ENCODE measurements around the gene GNPDA1.

GNPDA1 gene

GRCh38 chr5:141982626-141983025 lies 30.2 kb downstream of the GNPDA1 start:
- H3K36me3 Mint-ChIP-seq = peaks cover 53% of the 10 kb centered on the region
- no peak overlapping the region for H3K27ac Mint-ChIP-seq
- ATAC-seq = no peak
- H3K27me3 Mint-ChIP-seq = no peaks in the 10 kb centered on the region
- no peaks in the 10 kb centered on the region for H3K9me3 Mint-ChIP-seq
- no peaks in the 10 kb centered on the region for H3K4me1 Mint-ChIP-seq
- no peak overlapping the region for H3K4me3 Mint-ChIP-seq

- H3K27me3 Mint-ChIP-seq = no peaks in the 10 kb centered on the region
- H3K27ac Mint-ChIP-seq = no peak overlapping the region
- ATAC-seq = no peak
- no peak overlapping the region for H3K4me3 Mint-ChIP-seq
- H3K4me1 Mint-ChIP-seq = no peaks in the 10 kb centered on the region
- peaks cover 61% of the 10 kb centered on the region for H3K36me3 Mint-ChIP-seq
- H3K9me3 Mint-ChIP-seq = no peaks in the 10 kb centered on the region
These were observed 34.4 kb downstream of the GNPDA1 start for GRCh38 chr5:141978389-141978788.

- Mint-ChIP-seq H3K9me3 (no peaks in the 10 kb centered on the region), H3K36me3 (peaks cover 56% of the 10 kb centered on the region), H3K4me1 (no peaks in the 10 kb centered on the region), H3K27ac (no peak overlapping the region), H3K27me3 (no peaks in the 10 kb centered on the region), H3K4me3 (no peak overlapping the region)
- no peak for ATAC-seq
These were observed 36.7 kb downstream of the GNPDA1 start for GRCh38 chr5:141976176-141976575.

GRCh38 chr5:141973871-141974595 lies 38.8 kb downstream of the GNPDA1 start:
- ATAC-seq = no peak
- Mint-ChIP-seq H3K9me3 (no peaks in the 10 kb centered on the region), H3K27ac (no peak overlapping the region), H3K36me3 (peaks cover 45% of the 10 kb centered on the region), H3K27me3 (no peaks in the 10 kb centered on the region), H3K4me3 (no peak overlapping the region), H3K4me1 (peaks cover 16% of the 10 kb centered on the region)

GRCh38 chr5:141969783-141970771 lies 42.8 kb downstream of the GNPDA1 start:
- ATAC-seq = peak; percentile 52
- peaks cover 26% of the 10 kb centered on the region for H3K36me3 Mint-ChIP-seq

GRCh38 chr5:141968914-141969608 lies 43.8 kb downstream of the GNPDA1 start, which contains the start of gene RNF14:
Gene RNF14, plus strand, starts transcription at chr5:141969105. Its CDS starts 4,484 bp downstream, at chr5:141973589.
- Mint-ChIP-seq H3K4me1 (peaks cover 40% of the 10 kb centered on the region), H3K36me3 (peaks cover 16% of the 10 kb centered on the region), H3K9me3 (no peaks in the 10 kb centered on the region), H3K4me3 (peak within 1 kb of the TSS; percentile 86), H3K27ac (peak within 1 kb of the TSS; percentile 92), H3K27me3 (no peaks in the 10 kb centered on the region)
- peak; percentile 98 for ATAC-seq

More at GRCh38 chr5:141969783-141970771, 42.8 kb downstream of the GNPDA1 start:
- H3K9me3 Mint-ChIP-seq = no peaks in the 10 kb centered on the region
- H3K27me3 Mint-ChIP-seq = no peaks in the 10 kb centered on the region
- H3K4me1 Mint-ChIP-seq = peaks cover 40% of the 10 kb centered on the region
- H3K4me3 Mint-ChIP-seq = peak overlapping the region; percentile 86
- H3K27ac Mint-ChIP-seq = peak overlapping the region; percentile 92

- Mint-ChIP-seq H3K27ac (peak overlapping the region; percentile 92), H3K36me3 (peaks cover 6% of the 10 kb centered on the region), H3K4me3 (peak overlapping the region; percentile 19), H3K9me3 (no peaks in the 10 kb centered on the region), H3K4me1 (peaks cover 40% of the 10 kb centered on the region), H3K27me3 (no peaks in the 10 kb centered on the region)
- no peak for ATAC-seq
These were observed 45.9 kb downstream of the GNPDA1 start for GRCh38 chr5:141966963-141967333.

- Mint-ChIP-seq H3K9me3 (no peaks in the 10 kb centered on the region), H3K4me3 (peak overlapping the region; percentile 19), H3K4me1 (peaks cover 40% of the 10 kb centered on the region), H3K27ac (peak overlapping the region; percentile 92), H3K36me3 (peaks cover 2% of the 10 kb centered on the region), H3K27me3 (no peaks in the 10 kb centered on the region)
- no peak for ATAC-seq
These were observed 46.4 kb downstream of the GNPDA1 start for GRCh38 chr5:141966275-141966962.

- H3K9me3 Mint-ChIP-seq = no peaks in the 10 kb centered on the region
- no peak for ATAC-seq
These were observed 47.8 kb downstream of the GNPDA1 start for GRCh38 chr5:141965071-141965470.

GRCh38 chr5:141963701-141964100 lies 49.1 kb downstream of the GNPDA1 start:
- no peak overlapping the region for H3K4me3 Mint-ChIP-seq
- H3K36me3 Mint-ChIP-seq = no peaks in the 10 kb centered on the region
- H3K27ac Mint-ChIP-seq = no peak overlapping the region
- no peak for ATAC-seq
- H3K9me3 Mint-ChIP-seq = no peaks in the 10 kb centered on the region
- peaks cover 40% of the 10 kb centered on the region for H3K4me1 Mint-ChIP-seq
- peaks cover 9% of the 10 kb centered on the region for H3K27me3 Mint-ChIP-seq

More at GRCh38 chr5:141965071-141965470, 47.8 kb downstream of the GNPDA1 start:
- Mint-ChIP-seq H3K27me3 (no peaks in the 10 kb centered on the region), H3K27ac (no peak overlapping the region), H3K4me3 (no peak overlapping the region), H3K4me1 (peaks cover 46% of the 10 kb centered on the region), H3K36me3 (no peaks in the 10 kb centered on the region)

GRCh38 chr5:141961466-141961865 lies 51.4 kb downstream of the GNPDA1 start:
- Mint-ChIP-seq H3K27me3 (peaks cover 9% of the 10 kb centered on the region), H3K27ac (no peak overlapping the region)

GRCh38 chr5:141960449-141961323 lies 52.1 kb downstream of the GNPDA1 start:
- H3K27ac Mint-ChIP-seq = peak overlapping the region; percentile 16
- H3K9me3 Mint-ChIP-seq = no peaks in the 10 kb centered on the region
- H3K27me3 Mint-ChIP-seq = peaks cover 9% of the 10 kb centered on the region
- H3K4me1 Mint-ChIP-seq = peaks cover 29% of the 10 kb centered on the region
- peak; percentile 95 for ATAC-seq
- H3K4me3 Mint-ChIP-seq = no peak overlapping the region
- no peaks in the 10 kb centered on the region for H3K36me3 Mint-ChIP-seq

More at GRCh38 chr5:141961466-141961865, 51.4 kb downstream of the GNPDA1 start:
- no peaks in the 10 kb centered on the region for H3K9me3 Mint-ChIP-seq
- H3K4me1 Mint-ChIP-seq = peaks cover 30% of the 10 kb centered on the region
- no peak for ATAC-seq
- H3K4me3 Mint-ChIP-seq = no peak overlapping the region
- no peaks in the 10 kb centered on the region for H3K36me3 Mint-ChIP-seq

GRCh38 chr5:141960018-141960417 lies 52.8 kb downstream of the GNPDA1 start:
- Mint-ChIP-seq H3K27me3 (peaks cover 9% of the 10 kb centered on the region), H3K9me3 (no peaks in the 10 kb centered on the region), H3K27ac (no peak overlapping the region), H3K4me1 (peaks cover 29% of the 10 kb centered on the region), H3K4me3 (no peak overlapping the region), H3K36me3 (no peaks in the 10 kb centered on the region)
- no peak for ATAC-seq
